Right lobe of liver (tissue), 4 donors: Measurements from ENCODE around the gene RAD51AP1.

Source experiments
- POLR2A ChIP-seq: fragments of 450-650 bp; IDR thresholded peaks from one replicate; pipeline ENCODE4 v1.6.1; 2017; ENCODE audit warnings: antibody characterized with exemption, mild to moderate bottlenecking
- TF ChIP-seq, protein P1 (sequence below), 4 donors: fragments of 200-600 bp in 3 of 4; fragments of 450-650 bp in 1 of 4; IDR thresholded peaks; one replicate each; pipeline versions ENCODE4 v1.5.1 to v1.8.0; 2016 to 2022; ENCODE audit warnings: antibody characterized with exemption in 4 of 4, mild to moderate bottlenecking in 2 of 4
- donor health status: DM: no; HTN: no; CAD: no.
- donor health status: DM: no; HTN: no; CAD: no.
- donor health status: DM: no; HTN: yes; CAD: no.

DNA sequence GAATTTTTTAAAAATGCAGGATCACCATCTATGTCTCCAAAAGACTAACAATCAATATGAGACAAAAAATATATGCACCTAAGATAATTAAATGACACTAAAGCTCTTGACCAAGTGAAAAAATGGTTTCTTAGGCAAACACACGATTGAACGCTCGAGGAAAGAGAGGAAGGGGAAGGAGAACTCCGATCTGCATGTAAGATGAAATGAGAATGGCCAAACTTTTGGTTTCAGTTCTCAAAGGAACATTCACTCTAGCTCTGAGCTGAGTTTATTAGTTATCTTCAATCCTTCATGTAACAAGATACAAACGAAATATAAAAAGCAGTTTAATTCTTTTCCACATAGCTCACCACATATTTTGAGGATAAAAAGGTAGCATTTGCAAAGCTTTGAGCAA is 26.1 kb downstream of the RAD51AP1 start:
- TF ChIP-seq POLR2A = no peak
- TF ChIP-seq, protein P1, sequence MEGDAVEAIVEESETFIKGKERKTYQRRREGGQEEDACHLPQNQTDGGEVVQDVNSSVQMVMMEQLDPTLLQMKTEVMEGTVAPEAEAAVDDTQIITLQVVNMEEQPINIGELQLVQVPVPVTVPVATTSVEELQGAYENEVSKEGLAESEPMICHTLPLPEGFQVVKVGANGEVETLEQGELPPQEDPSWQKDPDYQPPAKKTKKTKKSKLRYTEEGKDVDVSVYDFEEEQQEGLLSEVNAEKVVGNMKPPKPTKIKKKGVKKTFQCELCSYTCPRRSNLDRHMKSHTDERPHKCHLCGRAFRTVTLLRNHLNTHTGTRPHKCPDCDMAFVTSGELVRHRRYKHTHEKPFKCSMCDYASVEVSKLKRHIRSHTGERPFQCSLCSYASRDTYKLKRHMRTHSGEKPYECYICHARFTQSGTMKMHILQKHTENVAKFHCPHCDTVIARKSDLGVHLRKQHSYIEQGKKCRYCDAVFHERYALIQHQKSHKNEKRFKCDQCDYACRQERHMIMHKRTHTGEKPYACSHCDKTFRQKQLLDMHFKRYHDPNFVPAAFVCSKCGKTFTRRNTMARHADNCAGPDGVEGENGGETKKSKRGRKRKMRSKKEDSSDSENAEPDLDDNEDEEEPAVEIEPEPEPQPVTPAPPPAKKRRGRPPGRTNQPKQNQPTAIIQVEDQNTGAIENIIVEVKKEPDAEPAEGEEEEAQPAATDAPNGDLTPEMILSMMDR (IDR thresholded peaks at IDR 0.05) = no peak
